Muscle of leg (tissue), 11 donors: ENCODE data around the gene CBX8. TPM values are rescaled to one million over a fixed set of nuclear protein-coding genes. Genes with fewer than 3 reads are reported as not detected.

Source experiments
- DNase-seq: peaks from one replicate; pipeline ENCODE4 v3.0.0; 2013
- H3K27ac ChIP-seq: one replicate; pipeline ENCODE4 v1.5.1; 2013; ENCODE audit warnings: mild to moderate bottlenecking, low read length, control low read depth
- H3K27me3 ChIP-seq: one replicate; pipeline ENCODE4 v1.6.1; 2013; ENCODE audit warnings: low read length; ENCODE audit not compliant: control insufficient read depth, insufficient read depth
- H3K36me3 ChIP-seq: one replicate; pipeline ENCODE4 v1.6.1; 2013; ENCODE audit warnings: low read length; ENCODE audit not compliant: control insufficient read depth, insufficient read depth
- H3K4me1 ChIP-seq: one replicate; pipeline ENCODE4 v1.6.1; 2013; ENCODE audit warnings: low read length; ENCODE audit not compliant: control insufficient read depth, insufficient read depth
- H3K4me3 ChIP-seq: one replicate; pipeline ENCODE4 v1.5.1; 2013; ENCODE audit warnings: low read length, control low read depth
- H3K9me3 ChIP-seq: replicated peaks from 2 replicates; pipeline ENCODE4 v1.6.1; 2013; ENCODE audit warnings: low read depth, low read length; ENCODE audit not compliant: control insufficient read depth
- WGBS: methylation state at CpG from one replicate; pipeline ENCODE4 v1.1.5; 2013; ENCODE audit warnings: missing lambda C conversion rate; ENCODE audit not compliant: insufficient coverage; 5-methylcytosine and 5-hydroxymethylcytosine counted together
- polyA plus RNA-seq, 8 donors: library from polyadenylated mRNA; unstranded; fragments of 120-200 nt; gene quantifications; one replicate each; pipeline versions ENCODE4 v1.2.1 to v1.2.3, GENCODE V29; 2013; ENCODE audit warnings: inconsistent platforms in 1 of 8, low replicate concordance in 1 of 8; ENCODE audit not compliant: insufficient read length in 8 of 8, insufficient read depth in 1 of 8
- total RNA-seq: library from RNA; stranded (reverse); fragments of 120-200 nt; gene quantifications from one replicate; pipeline ENCODE4 v1.2.4, GENCODE V29; 2013

The CBX8 gene
- total and polyA plus RNA-seq, 9 donors: 4.8 to 6.8 (median 5.9) TPM

DNA sequence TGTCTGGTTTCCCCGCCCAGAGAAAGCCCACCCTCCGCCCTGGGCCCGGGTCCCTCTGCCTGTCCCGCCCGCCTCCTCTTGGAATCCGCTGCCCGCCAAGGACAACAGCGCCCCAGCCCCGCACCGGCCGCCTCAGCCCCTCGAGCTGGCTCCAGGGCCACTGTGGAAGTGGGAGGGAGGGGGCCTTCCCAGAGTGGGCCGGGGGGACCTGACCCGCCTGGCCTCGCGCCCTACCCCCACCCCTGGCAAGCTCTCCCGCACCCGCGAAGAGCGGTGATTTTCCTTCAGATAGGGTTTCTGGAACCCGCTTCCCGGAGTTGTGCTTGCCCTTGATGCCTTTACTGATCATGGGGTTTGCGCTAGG lies 2.3 kb upstream of the CBX8 start:
- Histone ChIP-seq H3K4me3 (no peak overlapping the region), H3K27me3 (peaks cover 76% of the 10 kb centered on the region)
- WGBS: 0% methylated on average over 12 of the region's 23 CpGs

DNA sequence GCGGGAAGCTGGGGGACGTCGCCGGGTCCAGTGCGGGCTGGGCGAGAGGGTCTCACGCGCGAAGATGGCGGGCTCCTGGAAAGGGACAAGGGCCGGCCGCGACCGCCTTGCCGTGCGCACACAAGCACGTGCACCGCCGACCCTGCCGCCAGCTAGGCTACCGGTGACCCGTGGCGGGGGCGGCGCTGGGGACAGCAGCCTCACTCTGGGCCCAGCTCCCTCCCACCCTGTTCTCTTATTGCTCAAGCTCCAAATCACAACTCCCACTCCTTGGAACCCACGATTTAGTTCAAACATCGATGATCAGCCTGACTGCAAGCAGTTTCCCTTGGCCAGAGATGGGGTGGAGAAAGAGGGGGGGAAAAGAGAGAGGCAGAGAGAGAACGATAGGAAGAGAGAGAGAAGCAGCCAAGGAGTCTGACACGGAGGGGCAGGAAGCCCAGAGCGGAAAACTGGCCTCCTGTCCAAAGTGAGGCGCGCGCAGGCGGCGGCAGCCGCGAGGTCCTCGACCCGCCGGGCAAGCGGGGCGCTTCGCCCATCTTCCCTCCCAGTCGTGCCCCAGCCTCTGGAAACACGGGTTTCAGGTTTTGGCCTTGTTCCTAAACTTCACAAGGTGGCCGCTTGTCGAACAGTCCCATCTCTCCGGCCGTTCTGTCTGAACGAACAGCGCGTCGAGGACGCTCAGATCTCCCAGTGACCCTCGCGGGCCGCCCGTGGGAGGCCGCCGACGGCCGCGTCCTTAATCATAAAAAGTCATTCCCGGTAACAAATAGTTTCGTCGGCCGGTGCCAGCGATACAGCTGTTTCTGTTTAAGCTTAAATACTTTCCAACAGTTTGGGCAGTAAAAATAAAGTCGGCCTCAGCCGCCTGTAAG lies 1.7 kb upstream of the CBX8 start:
- H3K4me3 ChIP-seq: peak overlapping the region; percentile 29
- H3K27me3 ChIP-seq: peaks cover 76% of the 10 kb centered on the region
- peaks cover 12% of the 10 kb centered on the region for H3K36me3 ChIP-seq
- H3K9me3 ChIP-seq: no peaks in the 10 kb centered on the region
- DNase-seq: peak; percentile 85
- peak overlapping the region; percentile 20 for H3K27ac ChIP-seq
- H3K4me1 ChIP-seq: peaks cover 75% of the 10 kb centered on the region
- under 1% methylated on average over 59 of the region's 70 CpGs for WGBS

More for the DNA sequence above, 2.3 kb upstream of the CBX8 start:
- DNase-seq: no peak
- Histone ChIP-seq H3K4me1 (peaks cover 74% of the 10 kb centered on the region), H3K27ac (no peak overlapping the region), H3K36me3 (peaks cover 12% of the 10 kb centered on the region), H3K9me3 (no peaks in the 10 kb centered on the region)

DNA sequence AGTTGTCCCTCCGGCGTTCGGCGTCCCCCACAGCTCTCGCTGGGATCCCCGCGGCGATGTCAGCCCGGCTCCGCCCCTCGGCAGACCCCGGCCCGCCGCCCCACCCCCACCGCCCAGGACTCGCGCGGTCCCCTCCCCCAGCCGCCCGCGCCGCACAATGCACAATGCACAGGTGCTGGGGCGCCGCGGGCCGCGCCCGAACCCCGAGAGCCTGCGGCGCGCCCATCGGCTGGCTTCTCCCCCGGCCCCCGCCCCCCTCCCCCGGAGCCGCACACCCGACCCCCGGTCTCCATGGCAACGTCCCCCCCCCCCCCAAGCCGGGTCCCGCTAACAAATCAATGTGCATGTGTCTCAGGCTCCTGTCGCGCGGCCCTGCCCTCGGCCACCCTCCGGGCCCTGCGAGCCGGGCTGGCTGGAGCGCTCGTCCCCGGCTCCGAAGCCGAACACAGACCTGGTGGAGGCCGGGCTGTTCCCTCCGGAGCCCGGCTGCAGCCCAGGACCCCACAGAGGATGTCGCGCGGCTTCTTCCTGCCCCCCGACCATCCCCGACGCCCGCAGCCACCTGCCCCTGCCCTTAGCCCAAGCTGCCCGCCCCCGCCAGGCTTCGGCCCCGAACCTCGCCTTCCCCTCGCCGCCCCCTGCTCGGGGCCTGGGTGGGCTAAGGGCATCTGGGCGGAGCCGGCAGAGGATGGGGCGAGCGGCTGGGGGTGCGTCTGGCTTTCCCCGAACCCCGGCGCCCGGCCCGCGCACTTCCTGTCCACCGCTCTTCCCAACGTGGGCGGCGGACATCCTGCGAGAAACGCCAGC lies 818 bp upstream of the CBX8 start:
- Histone ChIP-seq H3K27ac (no peak overlapping the region), H3K36me3 (peaks cover 12% of the 10 kb centered on the region), H3K27me3 (peaks cover 76% of the 10 kb centered on the region), H3K4me1 (peaks cover 76% of the 10 kb centered on the region), H3K4me3 (peak overlapping the region; percentile 86), H3K9me3 (no peaks in the 10 kb centered on the region)
- WGBS: 0% methylated on average over 57 of the region's 89 CpGs
- DNase-seq: peak; percentile 50

DNA sequence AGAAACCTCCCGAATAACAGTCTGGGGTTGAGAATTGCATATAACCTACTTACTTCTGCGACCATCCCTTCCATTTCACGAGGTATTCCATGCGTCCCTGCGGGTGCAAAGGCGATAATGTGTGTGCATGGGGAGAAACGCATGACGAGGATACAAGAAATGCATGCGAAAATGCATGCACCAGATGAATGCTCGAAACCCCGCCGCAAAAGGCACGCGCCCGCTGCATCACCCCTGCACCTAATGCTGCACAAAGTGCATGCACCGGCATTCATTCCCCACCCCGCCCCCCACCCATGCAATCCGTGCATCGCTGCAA lies 474 bp downstream of the CBX8 start:
- Histone ChIP-seq H3K36me3 (peaks cover 12% of the 10 kb centered on the region), H3K4me3 (peak overlapping the region; percentile 86), H3K9me3 (no peaks in the 10 kb centered on the region), H3K27me3 (peaks cover 76% of the 10 kb centered on the region), H3K27ac (no peak overlapping the region), H3K4me1 (peaks cover 81% of the 10 kb centered on the region)
- no peak for DNase-seq
- 4% methylated on average over 5 of the region's 19 CpGs for WGBS

DNA sequence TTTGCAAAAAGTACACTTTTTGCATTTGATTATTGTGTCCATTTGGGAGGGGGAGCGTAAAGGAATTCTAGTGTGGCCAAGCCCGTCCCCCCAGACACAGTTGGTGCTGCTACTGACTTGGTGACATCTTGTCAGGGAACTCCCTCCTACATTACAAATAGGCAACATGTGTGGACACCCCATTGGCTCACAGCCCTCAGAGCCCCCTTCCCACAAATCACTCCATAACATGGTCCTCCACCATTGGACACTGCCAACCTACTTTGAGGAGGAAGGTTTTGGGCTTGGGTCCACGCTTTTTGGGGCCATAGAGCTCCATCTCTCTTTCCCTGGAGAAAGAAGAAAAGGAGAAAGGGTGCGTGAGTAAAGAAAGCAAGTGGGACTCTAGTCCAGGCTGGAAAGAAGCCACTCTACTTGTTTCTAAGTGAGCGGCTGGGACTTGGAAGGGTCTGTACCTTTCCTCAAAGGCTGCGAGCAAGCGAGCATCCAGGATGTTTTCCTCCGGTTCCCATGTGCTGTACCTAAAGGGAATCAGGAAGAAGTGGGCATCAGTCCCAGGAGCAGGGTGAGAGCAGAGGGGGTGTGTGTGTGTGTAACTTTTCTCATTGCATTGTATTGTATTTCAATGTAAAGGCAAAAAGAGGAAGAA lies 958 bp downstream of the CBX8 start:
- no peak overlapping the region for H3K27ac ChIP-seq
- peaks cover 12% of the 10 kb centered on the region for H3K36me3 ChIP-seq
- H3K27me3 ChIP-seq: peaks cover 76% of the 10 kb centered on the region
- 40% methylated on average over 5 of the region's 8 CpGs for WGBS
- H3K4me3 ChIP-seq: peak overlapping the region; percentile 86
- DNase-seq: peak; percentile 49
- H3K4me1 ChIP-seq: peaks cover 81% of the 10 kb centered on the region
- no peaks in the 10 kb centered on the region for H3K9me3 ChIP-seq

DNA sequence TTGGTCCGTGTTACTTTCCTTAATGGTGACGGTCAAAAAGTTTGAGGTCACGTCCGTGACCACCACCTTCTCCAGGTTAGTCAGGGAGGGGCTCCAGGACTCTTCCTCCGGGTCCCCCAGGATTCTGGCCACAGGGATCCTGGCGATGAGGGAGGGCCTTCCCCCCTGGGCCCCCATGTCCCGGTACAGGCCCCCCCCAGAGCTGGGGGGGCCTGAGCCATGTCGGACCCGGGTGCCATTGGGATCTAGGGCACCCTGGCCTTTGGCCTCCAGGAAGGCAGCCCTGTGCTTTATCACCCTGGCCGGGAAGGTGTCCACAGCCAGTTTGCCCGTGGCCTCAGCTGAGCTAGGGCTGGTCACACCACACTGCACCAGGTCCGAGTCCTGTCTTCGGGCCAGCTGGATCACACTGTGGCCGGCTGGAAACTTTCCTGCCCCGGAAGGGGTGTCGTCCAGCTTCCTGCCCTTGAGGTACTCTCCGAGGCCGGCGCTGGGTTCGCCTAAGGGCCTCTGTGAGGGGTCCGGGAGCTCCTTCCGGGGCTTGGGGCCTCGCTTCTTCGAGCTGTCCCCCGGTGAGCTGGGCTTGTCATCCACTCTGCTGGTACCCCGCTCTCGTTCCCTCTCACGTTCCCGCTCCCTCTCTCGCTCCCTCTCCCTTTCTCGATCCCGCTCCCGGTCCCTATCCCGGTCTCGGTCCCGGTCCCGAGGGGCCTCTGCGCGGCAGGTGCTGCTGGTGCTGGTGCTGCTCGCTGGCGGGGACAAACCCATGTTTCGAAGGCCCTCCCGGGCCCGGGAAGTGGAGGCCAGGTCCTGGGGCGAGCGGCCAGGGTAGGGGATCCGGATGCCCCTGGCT lies 2.0 kb downstream of the CBX8 start:
- peaks cover 12% of the 10 kb centered on the region for H3K36me3 ChIP-seq
- peaks cover 81% of the 10 kb centered on the region for H3K4me1 ChIP-seq
- WGBS: 71% methylated on average over 47 of the region's 47 CpGs
- peaks cover 76% of the 10 kb centered on the region for H3K27me3 ChIP-seq
- no peak overlapping the region for H3K27ac ChIP-seq
- DNase-seq: no peak
- H3K9me3 ChIP-seq: no peaks in the 10 kb centered on the region
- no peak overlapping the region for H3K4me3 ChIP-seq

DNA sequence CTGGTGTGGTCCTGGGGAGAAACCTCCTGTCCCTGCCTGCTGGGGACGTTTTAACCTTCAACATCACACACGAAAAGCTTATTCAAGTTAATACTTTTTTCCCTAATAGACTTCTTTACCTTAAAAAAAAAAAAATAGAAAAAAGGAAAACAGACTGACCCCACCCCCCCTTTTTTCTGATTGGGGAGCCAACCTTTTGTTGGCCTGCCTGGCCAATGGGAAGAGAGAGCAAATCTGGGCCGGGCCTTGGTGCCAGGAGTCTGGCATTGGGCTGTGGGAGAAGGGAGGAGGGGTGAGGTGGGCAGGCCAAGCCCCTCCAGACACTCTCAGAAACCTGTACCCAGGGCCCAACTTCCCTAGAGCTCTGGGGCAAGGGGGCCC lies 3.0 kb downstream of the CBX8 start:
- Histone ChIP-seq H3K27me3 (peaks cover 76% of the 10 kb centered on the region), H3K4me3 (no peak overlapping the region), H3K4me1 (peaks cover 75% of the 10 kb centered on the region), H3K9me3 (no peaks in the 10 kb centered on the region), H3K27ac (no peak overlapping the region), H3K36me3 (peaks cover 12% of the 10 kb centered on the region)
- WGBS: no CpG with 5 or more reads among the region's 3 CpGs
- peak; percentile 41 for DNase-seq

DNA sequence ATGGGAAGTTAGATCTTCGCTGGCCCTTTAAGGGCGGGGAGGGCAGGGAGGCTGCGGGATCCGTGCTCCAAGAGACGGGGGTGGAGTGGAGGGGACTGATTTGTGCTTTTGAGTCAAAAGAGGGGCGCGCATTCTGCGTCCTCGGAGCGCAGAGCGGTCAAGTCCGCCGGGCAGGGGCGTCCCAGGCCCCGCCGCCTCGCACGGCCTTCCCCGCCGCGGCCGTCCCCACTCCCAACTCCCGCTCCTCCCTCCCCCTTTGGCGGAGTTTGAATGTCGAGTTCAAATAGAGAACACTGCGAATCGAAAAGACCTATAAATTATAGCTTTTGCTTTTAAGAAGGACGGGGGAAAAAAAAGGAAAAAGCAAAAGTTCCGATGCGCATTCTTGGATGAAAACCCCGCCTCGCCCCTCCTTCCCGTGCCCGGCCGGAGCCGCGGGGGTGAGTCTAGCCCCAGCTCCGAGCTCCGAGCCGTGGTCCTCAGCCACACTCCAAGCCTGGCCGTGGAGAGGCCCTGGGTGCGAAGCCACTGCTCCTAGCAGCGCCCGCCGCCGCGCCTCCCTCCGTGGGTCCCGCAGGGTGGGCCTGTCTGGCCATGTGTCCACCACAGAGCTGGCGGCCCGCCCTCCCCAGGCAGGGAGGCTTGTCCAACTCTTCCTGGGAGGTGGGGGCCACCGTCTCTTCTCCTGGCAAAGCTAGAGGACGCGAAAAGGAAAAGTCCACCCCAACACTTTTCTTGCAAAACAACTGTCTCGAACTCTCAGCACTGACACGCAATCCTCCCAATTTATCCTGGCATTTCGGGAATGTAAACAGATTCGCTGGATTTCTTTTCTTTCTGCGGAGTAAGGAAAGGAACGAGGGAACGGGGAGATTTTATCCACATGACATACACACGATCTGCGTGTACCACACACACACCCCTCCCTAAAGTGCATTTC lies 3.6 kb downstream of the CBX8 start:
- peak; percentile 78 for DNase-seq
- Histone ChIP-seq H3K27me3 (peaks cover 76% of the 10 kb centered on the region), H3K4me1 (peaks cover 68% of the 10 kb centered on the region), H3K9me3 (no peaks in the 10 kb centered on the region), H3K4me3 (peak overlapping the region; percentile 25), H3K27ac (no peak overlapping the region), H3K36me3 (peaks cover 12% of the 10 kb centered on the region)
- 25% methylated on average over 26 of the region's 63 CpGs for WGBS

DNA sequence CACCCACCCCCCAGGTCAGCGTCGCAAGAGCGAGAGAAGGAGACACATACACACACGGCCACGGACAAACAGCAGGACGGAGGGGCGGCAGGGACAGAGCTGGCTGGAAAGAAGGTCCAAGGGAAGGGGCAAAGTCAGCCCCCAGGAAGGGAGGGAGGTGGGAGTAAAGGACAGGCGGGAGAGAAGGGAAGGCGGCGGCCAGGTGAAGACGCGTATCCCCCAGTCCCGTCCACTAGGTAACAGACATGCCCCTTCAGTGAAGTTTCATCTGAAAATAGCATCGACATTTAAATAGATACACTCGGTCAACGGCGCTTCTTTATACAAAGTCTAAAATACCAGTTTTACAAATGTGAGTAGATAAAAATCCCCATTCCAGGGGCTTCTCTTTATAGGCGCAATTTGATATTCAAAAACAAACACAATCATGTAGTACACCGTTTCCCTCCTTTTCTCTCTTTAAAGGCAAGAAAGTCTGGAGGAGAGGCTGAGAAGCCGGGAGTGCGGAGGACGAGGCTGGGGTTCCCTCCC lies 4.5 kb downstream of the CBX8 start:
- 10% methylated on average over 2 of the region's 22 CpGs for WGBS
- DNase-seq: no peak
- H3K36me3 ChIP-seq: peaks cover 12% of the 10 kb centered on the region
- H3K27ac ChIP-seq: no peak overlapping the region
- H3K4me3 ChIP-seq: no peak overlapping the region
- no peaks in the 10 kb centered on the region for H3K9me3 ChIP-seq
- peaks cover 76% of the 10 kb centered on the region for H3K27me3 ChIP-seq
- peaks cover 62% of the 10 kb centered on the region for H3K4me1 ChIP-seq
